Parathyroid adenoma (tissue), 2 donors: ENCODE data around the gene FUNDC2.

Source experiments
- H2AFZ ChIP-seq: fragments of 300-600 bp; sonication (generic); one replicate; pipeline ENCODE4 v1.7.0; 2017; ENCODE audit warnings: antibody characterized with exemption, mild to moderate bottlenecking
- H3K27ac ChIP-seq: fragments of 300-600 bp; sonication (generic); one replicate; pipeline ENCODE4 v1.7.0; 2017
- H3K27me3 ChIP-seq: fragments of 300-600 bp; sonication (generic); one replicate; pipeline ENCODE4 v1.7.0; 2017; ENCODE audit warnings: low read length; ENCODE audit not compliant: control insufficient read depth, insufficient read depth
- H3K36me3 ChIP-seq: fragments of 300-600 bp; sonication (generic); one replicate; pipeline ENCODE4 v1.7.0; 2017; ENCODE audit warnings: low read length; ENCODE audit not compliant: control insufficient read depth, insufficient read depth
- H3K4me1 ChIP-seq: fragments of 300-600 bp; sonication (generic); one replicate; pipeline ENCODE4 v1.7.0; 2017; ENCODE audit warnings: control low read depth
- H3K4me2 ChIP-seq: fragments of 300-600 bp; sonication (generic); one replicate; pipeline ENCODE4 v1.7.0; 2017; ENCODE audit warnings: low read length
- H3K4me3 ChIP-seq: fragments of 300-600 bp; sonication (generic); one replicate; pipeline ENCODE4 v1.7.0; 2017; ENCODE audit warnings: low read depth, low read length
- H3K79me2 ChIP-seq: fragments of 300-600 bp; sonication (generic); one replicate; pipeline ENCODE4 v1.7.0; 2017; ENCODE audit warnings: control low read depth
- H3K9ac ChIP-seq: fragments of 300-600 bp; sonication (generic); one replicate; pipeline ENCODE4 v1.7.0; 2017; ENCODE audit warnings: mild to moderate bottlenecking
- H3K9me3 ChIP-seq: fragments of 300-600 bp; sonication (generic); one replicate; pipeline ENCODE4 v1.7.0; 2017; ENCODE audit warnings: low read length; ENCODE audit not compliant: control insufficient read depth
- CTCF ChIP-seq: fragments of 300-600 bp; sonication (generic); IDR thresholded peaks from one replicate; pipeline ENCODE4 v1.7.0; 2017; ENCODE audit warnings: antibody characterized with exemption, mild to moderate bottlenecking
- donor health status: primary hyperparathyroidism.

Gene FUNDC2

GRCh38 chrX:155026420-155026726 is 271 bp upstream of the FUNDC2 start:
- Histone ChIP-seq H3K27me3 (no peaks in the 10 kb centered on the region), H3K4me3 (peak overlapping the region; percentile 71), H3K79me2 (peaks cover 9% of the 10 kb centered on the region), H3K27ac (peak overlapping the region; percentile 98), H3K4me1 (peaks cover 5% of the 10 kb centered on the region), H2AFZ (peak overlapping the region; percentile 68), H3K9ac (peak overlapping the region; percentile 37), H3K9me3 (no peaks in the 10 kb centered on the region), H3K4me2 (peak overlapping the region; percentile 47), H3K36me3 (no peaks in the 10 kb centered on the region)
- no peak for TF ChIP-seq CTCF

DNA sequence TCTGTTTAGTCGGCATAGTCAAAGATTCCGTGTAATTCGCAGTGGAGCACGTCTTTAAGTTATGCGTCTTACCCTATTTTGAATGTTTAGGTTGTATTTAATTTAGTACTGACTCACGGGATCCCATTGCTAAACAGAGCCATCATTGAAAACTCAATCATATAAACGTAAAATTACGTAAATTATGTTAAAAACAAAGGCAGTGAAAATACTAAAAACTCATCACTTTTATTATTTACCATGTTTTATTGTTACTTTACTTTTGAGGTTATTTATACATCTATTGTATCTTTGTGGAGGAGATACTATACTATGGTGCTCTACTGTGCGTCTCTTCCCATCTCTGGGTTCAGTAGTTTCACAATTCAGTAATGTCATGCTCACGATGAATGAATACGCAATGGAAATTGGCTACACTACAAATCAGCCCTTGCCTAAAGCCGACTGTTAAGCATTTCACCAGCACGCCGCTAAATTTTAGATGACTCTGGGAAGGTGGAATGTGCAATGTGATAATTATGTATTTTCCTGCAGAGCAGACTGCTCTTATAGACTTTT is 944 bp downstream of the FUNDC2 start:
- H3K4me2 ChIP-seq = peak overlapping the region; percentile 64
- no peak for TF ChIP-seq CTCF
- H3K27me3 ChIP-seq = no peaks in the 10 kb centered on the region
- peak overlapping the region; percentile 68 for H2AFZ ChIP-seq
- no peaks in the 10 kb centered on the region for H3K36me3 ChIP-seq
- peaks cover 9% of the 10 kb centered on the region for H3K79me2 ChIP-seq
- peaks cover 5% of the 10 kb centered on the region for H3K4me1 ChIP-seq
- H3K9ac ChIP-seq = peak overlapping the region; percentile 76
- peak overlapping the region; percentile 71 for H3K4me3 ChIP-seq
- peak overlapping the region; percentile 98 for H3K27ac ChIP-seq
- H3K9me3 ChIP-seq = no peaks in the 10 kb centered on the region

DNA sequence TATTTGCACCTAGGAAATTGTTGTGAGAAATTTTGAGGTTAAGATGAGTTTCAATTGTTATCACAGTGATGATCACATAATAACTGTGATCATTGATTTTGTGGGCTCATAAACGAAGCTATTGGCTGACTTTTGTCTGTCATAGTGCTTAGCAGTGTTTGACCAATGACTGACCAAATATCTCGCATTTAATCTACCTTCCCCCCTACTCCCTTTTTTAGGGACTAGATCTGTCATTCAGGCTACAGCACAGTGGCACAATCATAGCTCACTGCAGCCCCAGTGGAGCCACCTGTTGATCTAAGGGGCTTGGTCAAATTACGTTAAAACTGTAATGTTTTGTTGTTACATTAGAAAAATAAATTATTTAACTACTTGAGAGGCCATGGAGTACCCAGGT is 1.5 kb downstream of the FUNDC2 start:
- TF ChIP-seq CTCF = no peak
- Histone ChIP-seq H3K4me3 (peak overlapping the region; percentile 71), H3K4me1 (peaks cover 5% of the 10 kb centered on the region), H3K79me2 (peaks cover 9% of the 10 kb centered on the region), H3K27ac (peak overlapping the region; percentile 98), H3K36me3 (no peaks in the 10 kb centered on the region), H2AFZ (no peak overlapping the region), H3K27me3 (no peaks in the 10 kb centered on the region), H3K4me2 (peak overlapping the region; percentile 64), H3K9ac (no peak overlapping the region), H3K9me3 (no peaks in the 10 kb centered on the region)

GRCh38 chrX:155028877-155029291 is 2.2 kb downstream of the FUNDC2 start:
- H3K27ac ChIP-seq = no peak overlapping the region

More at GRCh38 chrX:155028877-155029291, 2.2 kb downstream of the FUNDC2 start:
- Histone ChIP-seq H3K9ac (no peak overlapping the region), H3K4me2 (no peak overlapping the region), H3K27me3 (no peaks in the 10 kb centered on the region), H3K9me3 (no peaks in the 10 kb centered on the region), H3K4me3 (no peak overlapping the region), H3K79me2 (peaks cover 9% of the 10 kb centered on the region), H2AFZ (no peak overlapping the region), H3K4me1 (peaks cover 5% of the 10 kb centered on the region), H3K36me3 (no peaks in the 10 kb centered on the region)
- TF ChIP-seq CTCF = no peak
